Activated CD4-positive, alpha-beta T cell treated with anti-CD3 and anti-CD28 coated beads for 48 hours (primary cell): ENCODE data around the gene TMEM272.
A peak's percentile ranks its signal among the peaks of the same experiment; 100 is the strongest.

Experiments used
- DNase-seq: peaks from one replicate; pipeline ENCODE4 v3.0.0-alpha.2; 2020

Gene TMEM272

GRCh38 chr13:51849145-51850101, 4.4 kb upstream of the TMEM272 start:
- DNase-seq: peak; percentile 56

GRCh38 chr13:51848674-51849073, 3.7 kb upstream of the TMEM272 start:
- no peak for DNase-seq

- no peak for DNase-seq
These were observed 1.8 kb upstream of the TMEM272 start for GRCh38 chr13:51846756-51847155.

GRCh38 chr13:51845574-51846318, 769 bp upstream of the TMEM272 start:
- DNase-seq: no peak

- no peak for DNase-seq
These were observed 1.4 kb downstream of the TMEM272 start for GRCh38 chr13:51843529-51843928.

GRCh38 chr13:51841732-51842131, 3.2 kb downstream of the TMEM272 start:
- DNase-seq: no peak

GRCh38 chr13:51840917-51841316, 4.1 kb downstream of the TMEM272 start:
- no peak for DNase-seq

- no peak for DNase-seq
These were observed 5.1 kb downstream of the TMEM272 start for GRCh38 chr13:51839711-51840540.

- DNase-seq: no peak
These were observed 6.6 kb downstream of the TMEM272 start for GRCh38 chr13:51838240-51838846.

- no peak for DNase-seq
These were observed 8.0 kb downstream of the TMEM272 start for GRCh38 chr13:51837016-51837415.

GRCh38 chr13:51834581-51835171, 10.3 kb downstream of the TMEM272 start:
- no peak for DNase-seq

GRCh38 chr13:51833980-51834379, 11.0 kb downstream of the TMEM272 start:
- DNase-seq: no peak

GRCh38 chr13:51832471-51833152, 12.4 kb downstream of the TMEM272 start:
- peak; percentile 65 for DNase-seq

GRCh38 chr13:51831519-51831918, 13.5 kb downstream of the TMEM272 start:
- DNase-seq: no peak

GRCh38 chr13:51829568-51829899, 15.4 kb downstream of the TMEM272 start:
- DNase-seq: no peak

GRCh38 chr13:51828730-51829567, 16.0 kb downstream of the TMEM272 start:
- no peak for DNase-seq

GRCh38 chr13:51827254-51827653, 17.7 kb downstream of the TMEM272 start:
- no peak for DNase-seq

- DNase-seq: no peak
These were observed 18.4 kb downstream of the TMEM272 start for GRCh38 chr13:51826606-51827005.

- no peak for DNase-seq
These were observed 19.2 kb downstream of the TMEM272 start for GRCh38 chr13:51825681-51826254.

GRCh38 chr13:51825165-51825592, 19.8 kb downstream of the TMEM272 start:
- DNase-seq: no peak
